Measurements from ENCODE around the gene PRICKLE1.

DNA sequence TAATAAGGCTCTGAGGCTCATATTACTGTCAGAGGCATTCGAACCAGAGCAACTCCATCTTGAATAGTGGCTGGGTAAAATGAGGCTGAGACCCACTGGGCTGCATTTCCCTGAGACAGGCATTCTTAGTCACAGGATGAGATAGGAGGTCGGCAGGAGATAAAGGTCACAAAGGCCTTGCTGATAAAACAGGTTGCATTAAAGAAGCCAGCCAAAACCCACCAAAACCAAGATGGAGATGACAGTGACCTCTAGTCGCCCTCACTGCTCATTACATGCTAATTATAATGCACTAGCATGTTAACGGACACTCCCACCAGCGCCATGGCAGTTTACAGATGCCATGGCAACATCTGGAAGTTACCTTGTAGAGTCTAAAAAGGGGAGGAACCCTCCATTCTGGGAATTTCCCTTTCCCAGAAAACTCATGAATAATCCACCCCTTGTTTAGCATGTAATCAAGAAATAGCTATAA is 18.1 kb upstream of the PRICKLE1 start:
- TF ChIP-seq, protein P1, sequence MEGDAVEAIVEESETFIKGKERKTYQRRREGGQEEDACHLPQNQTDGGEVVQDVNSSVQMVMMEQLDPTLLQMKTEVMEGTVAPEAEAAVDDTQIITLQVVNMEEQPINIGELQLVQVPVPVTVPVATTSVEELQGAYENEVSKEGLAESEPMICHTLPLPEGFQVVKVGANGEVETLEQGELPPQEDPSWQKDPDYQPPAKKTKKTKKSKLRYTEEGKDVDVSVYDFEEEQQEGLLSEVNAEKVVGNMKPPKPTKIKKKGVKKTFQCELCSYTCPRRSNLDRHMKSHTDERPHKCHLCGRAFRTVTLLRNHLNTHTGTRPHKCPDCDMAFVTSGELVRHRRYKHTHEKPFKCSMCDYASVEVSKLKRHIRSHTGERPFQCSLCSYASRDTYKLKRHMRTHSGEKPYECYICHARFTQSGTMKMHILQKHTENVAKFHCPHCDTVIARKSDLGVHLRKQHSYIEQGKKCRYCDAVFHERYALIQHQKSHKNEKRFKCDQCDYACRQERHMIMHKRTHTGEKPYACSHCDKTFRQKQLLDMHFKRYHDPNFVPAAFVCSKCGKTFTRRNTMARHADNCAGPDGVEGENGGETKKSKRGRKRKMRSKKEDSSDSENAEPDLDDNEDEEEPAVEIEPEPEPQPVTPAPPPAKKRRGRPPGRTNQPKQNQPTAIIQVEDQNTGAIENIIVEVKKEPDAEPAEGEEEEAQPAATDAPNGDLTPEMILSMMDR (IDR thresholded peaks at IDR 0.05): no peak
- TF ChIP-seq POLR2A (IDR thresholded peaks at IDR 0.05): no peak

Data from body of pancreas (tissue), 4 donors.